ENCODE measurements around the gene MIGA1. TPM values are rescaled to one million over a fixed set of nuclear protein-coding genes. Genes with fewer than 3 reads are reported as not detected.

Gene MIGA1
- total and polyA plus RNA-seq, 2 of the 4 experiments (the other 2 are of a cell fraction), result 5.7 to 16.3 TPM

- Histone ChIP-seq H3K23ac (ENCODE audit: low read depth, low read length) (peak overlapping the region; percentile 83), H2BK20ac (ENCODE audit: low read depth, low read length) (peak overlapping the region; percentile 82; the same call in 1 of the 2 replicates), H4K20me1 (ENCODE audit: insufficient read depth, low read length) (peaks cover 9% of the 10 kb centered on the region; the same call in 1 of the 2 replicates), H2AK5ac (ENCODE audit: low read depth, low read length) (peak overlapping the region; percentile 74; the same call in 1 of the 2 replicates), H3K27me3 (ENCODE audit: control insufficient read depth, insufficient read depth, low read length) (no peaks in the 10 kb centered on the region), H3K14ac (replicated peaks; ENCODE audit: low read depth, low read length) (peak overlapping the region; percentile 82), H2BK120ac (ENCODE audit: low read depth, low read length) (peak overlapping the region; percentile 88), H4K8ac (ENCODE audit: low read depth in 2 of 2, low read length in 2 of 2) (peak overlapping the region; percentile 15 to 69; a peak in 1 of 4 replicates), H3K18ac (ENCODE audit: low read depth, low read length) (peak overlapping the region; percentile 99), H4K5ac (ENCODE audit: low read depth, low read length) (peak overlapping the region; percentile 98), H3K9me1 (ENCODE audit: insufficient read depth, low read length) (peaks cover 10% of the 10 kb centered on the region), H3K4ac (ENCODE audit: low read depth, low read length) (peak overlapping the region; percentile 67; the same call in 1 of the 2 replicates), H3K4me3 (ENCODE audit: insufficient read depth, low read depth, low read length) (no peak overlapping the region), H4K91ac (ENCODE audit: insufficient read depth, low read depth, low read length) (peak overlapping the region; percentile 71), H3K79me1 (ENCODE audit: low read depth in 1 of 2, low read length in 2 of 2) (peaks cover 3 to 37% of the 10 kb centered on the region in 2 experiments; a peak in 3 of 4 replicates), H2AK9ac (replicated peaks; ENCODE audit: low read depth, low read length, poor library complexity) (no peak overlapping the region), H3K4me1 (ENCODE audit: control insufficient read depth, insufficient read depth, low read length) (peaks cover 15% of the 10 kb centered on the region), H3K9me3 (ENCODE audit: control insufficient read depth, insufficient read depth, low read length) (no peaks in the 10 kb centered on the region), H2AFZ (replicated peaks; ENCODE audit: low read length, poor library complexity) (no peak overlapping the region), H2BK15ac (ENCODE audit: low read depth, low read length) (peak overlapping the region; percentile 79; the same call in 1 of the 3 replicates), H2BK5ac (ENCODE audit: low read depth, low read length, poor library complexity, severe bottlenecking) (peak overlapping the region; percentile 96), H3K4me2 (ENCODE audit: low read depth, low read length) (peak overlapping the region; percentile 90), H3K27ac (ENCODE audit: insufficient read depth, low read length) (peak overlapping the region; percentile 90), H3K9ac (ENCODE audit: low read depth, low read length) (peak overlapping the region; percentile 36; the same call in 1 of the 2 replicates), H3K36me3 (ENCODE audit: control insufficient read depth, insufficient read depth, low read length) (no peaks in the 10 kb centered on the region; the same call in 1 of the 2 replicates), H3K56ac (ENCODE audit: extremely low read depth, insufficient read depth, low read length) (peak overlapping the region; percentile 61; the same call in 1 of the 2 replicates)
- DNase-seq (peak; percentile 76), ATAC-seq (ENCODE audit: low read depth) (peak; percentile 40)
- ChIA-PET CTCF (interaction anchor here (0.8 to 1.2 kb wide), 2 partner anchors 12 to 60 kb away, joined by 5 to 7 read pairs; no protein-coding TSS in a partner anchor), POLR2A (ENCODE audit: unreplicated experiment) (no interaction called here)
- no CpG with 5 or more reads among the region's 2 CpGs for WGBS, 2 experiments (ENCODE audit: extremely low coverage in 2 of 2, insufficient read length in 1 of 2)
- TF ChIP-seq CEBPB (IDR thresholded peaks at IDR 0.05; ENCODE audit: low read depth, low read length), result peak; percentile 81; the same call in 1 of the 2 replicates
- TF ChIP-seq MAZ (IDR thresholded peaks at IDR 0.05; ENCODE audit: borderline replicate concordance, low read depth, low read length), result no peak
- TF ChIP-seq MXI1 (IDR thresholded peaks at IDR 0.05; ENCODE audit: borderline replicate concordance, low read depth, low read length), result no peak
- dilution Hi-C loops (cut with HindIII; ENCODE audit: low sequenced_read_pairs, unreplicated experiment) (no loop called here), intact Hi-C loops (cut with micrococcal nuclease) (loop anchor here (2.0 kb wide), 1 partner anchor 57 kb away; the partner anchor contains the start of gene NEXN), in situ Hi-C loops (cut with MboI; ENCODE audit: low sequenced_read_pairs) (no loop called here)
- no TSS peak for BruUV-seq (replicated peaks)
Measured at GRCh38 chr1:77831976-77832711, 52.7 kb downstream of the MIGA1 start.

All from IMR-90 (cell line).